Endothelial cell (in vitro differentiated cells): ENCODE measurements around the gene BTNL2. TPM values are rescaled to one million over a fixed set of nuclear protein-coding genes. Genes with fewer than 3 reads are reported as not detected.
A peak's percentile ranks its signal among the peaks of the same experiment; 100 is the strongest.

ENCODE experiments used
- DNase-seq: peaks from one replicate; pipeline ENCODE4 v3.0.0; 2021; ENCODE audit warnings: low spot score
- H3K27ac Mint-ChIP-seq: one replicate; pipeline ENCODE4 v1.8.0; 2021; ENCODE audit warnings: mixed read lengths, inconsistent platforms; ENCODE audit not compliant: unreplicated experiment
- H3K27me3 Mint-ChIP-seq: one replicate; pipeline ENCODE4 v1.8.0; 2021; ENCODE audit warnings: mild to moderate bottlenecking, moderate library complexity, mixed read lengths, inconsistent platforms; ENCODE audit not compliant: unreplicated experiment
- H3K36me3 Mint-ChIP-seq: one replicate; pipeline ENCODE4 v1.8.0; 2021; ENCODE audit warnings: mild to moderate bottlenecking, low read depth, mixed read lengths, inconsistent platforms; ENCODE audit not compliant: unreplicated experiment
- H3K4me1 Mint-ChIP-seq: one replicate; pipeline ENCODE4 v1.8.0; 2021; ENCODE audit warnings: mild to moderate bottlenecking, mixed read lengths, inconsistent platforms; ENCODE audit not compliant: unreplicated experiment
- H3K4me3 Mint-ChIP-seq: one replicate; pipeline ENCODE4 v1.8.0; 2021; ENCODE audit warnings: mild to moderate bottlenecking, mixed read lengths, inconsistent platforms; ENCODE audit not compliant: unreplicated experiment
- H3K9me3 Mint-ChIP-seq: one replicate; pipeline ENCODE4 v1.8.0; 2021; ENCODE audit warnings: mixed read lengths, inconsistent platforms; ENCODE audit not compliant: unreplicated experiment
- CTCF ChIP-seq: fragments of 200-600 bp; sonication (generic); IDR thresholded peaks from one replicate; pipeline ENCODE4 v1.5.0; 2021; ENCODE audit warnings: antibody characterized with exemption; ENCODE audit not compliant: unreplicated experiment
- total RNA-seq: library from RNA; stranded (reverse); fragmentation: NEBNext Ultra II Directional; extraction: Animal tissue kit (Norgen Biotek cat#: 25700); gene quantifications from one replicate; pipeline ENCODE4 v1.2.1, GENCODE V29; 2021; ENCODE audit not compliant: unreplicated experiment

The BTNL2 gene
- total RNA-seq, 1 donor from 2014 or later: not detected

- no peak overlapping the region for H3K4me3 Mint-ChIP-seq
- DNase-seq: no peak
- peaks cover 10% of the 10 kb centered on the region for H3K27me3 Mint-ChIP-seq
- no peaks in the 10 kb centered on the region for H3K9me3 Mint-ChIP-seq
- no peaks in the 10 kb centered on the region for H3K36me3 Mint-ChIP-seq
- peaks cover 20% of the 10 kb centered on the region for H3K4me1 Mint-ChIP-seq
- no peak for TF ChIP-seq CTCF
- H3K27ac Mint-ChIP-seq: peak overlapping the region; percentile 12
Measured at GRCh38 chr6:32397252-32397920, 9.6 kb downstream of the BTNL2 start.

DNA sequence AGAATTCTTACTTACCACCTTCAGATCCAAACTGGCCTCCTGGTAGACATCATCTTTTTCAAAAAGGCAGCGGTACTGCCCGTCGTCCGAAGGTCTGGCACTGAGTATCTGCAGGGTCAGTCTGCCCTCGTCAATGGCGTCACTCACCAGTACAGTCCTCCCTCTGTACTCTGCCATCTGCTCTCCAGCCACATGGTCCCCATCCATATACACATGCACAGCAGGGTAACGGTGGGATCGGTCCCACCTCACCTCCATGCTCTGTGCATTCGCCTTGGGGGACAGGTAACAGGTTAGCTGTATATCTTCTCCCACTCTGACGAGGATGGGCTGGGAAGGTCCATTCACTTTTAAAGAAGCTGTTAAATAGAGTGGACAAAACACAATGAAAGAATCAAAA is 11.0 kb downstream of the BTNL2 start:
- no peak for TF ChIP-seq CTCF
- Mint-ChIP-seq H3K9me3 (no peaks in the 10 kb centered on the region), H3K4me1 (peaks cover 20% of the 10 kb centered on the region), H3K4me3 (no peak overlapping the region), H3K27ac (no peak overlapping the region), H3K27me3 (peaks cover 8% of the 10 kb centered on the region), H3K36me3 (no peaks in the 10 kb centered on the region)
- no peak for DNase-seq

DNA sequence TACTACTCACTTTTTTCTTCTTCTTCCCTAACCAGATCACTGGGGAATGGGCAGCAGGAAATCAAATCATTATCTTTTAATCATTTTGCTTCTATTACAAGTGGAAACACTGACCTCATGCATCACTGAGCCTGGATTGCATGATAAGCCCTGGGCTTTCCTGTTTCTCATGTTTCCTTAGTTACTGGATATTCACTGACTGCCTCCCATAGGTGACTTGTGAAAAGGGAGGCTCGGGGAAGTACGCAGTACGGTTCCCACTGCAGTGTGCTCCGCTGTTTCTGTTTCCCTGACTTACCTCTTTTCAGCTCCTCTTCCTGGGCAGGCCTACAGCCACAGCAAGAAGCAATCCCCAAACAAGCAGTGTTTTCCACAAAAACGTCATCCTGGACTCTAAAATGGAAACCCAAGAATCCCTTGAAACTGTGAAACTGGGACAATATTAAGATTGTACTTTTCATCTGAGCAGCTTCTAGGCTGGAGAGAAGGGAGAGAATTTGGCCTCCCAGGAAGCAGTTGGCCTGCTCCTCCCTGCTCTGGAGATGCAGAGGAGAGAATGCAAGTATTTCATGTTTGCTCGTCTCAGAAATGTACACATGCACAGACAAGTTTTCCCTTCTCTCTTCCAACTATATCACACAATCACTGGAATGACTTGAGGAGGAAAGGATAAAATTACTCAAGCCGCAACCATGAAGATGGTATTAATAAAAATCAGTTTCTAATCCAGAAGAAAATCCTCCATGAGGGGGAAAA is 13.1 kb downstream of the BTNL2 start:
- H3K4me1 Mint-ChIP-seq: peaks cover 23% of the 10 kb centered on the region
- no peaks in the 10 kb centered on the region for H3K9me3 Mint-ChIP-seq
- peak overlapping the region; percentile 85 for H3K4me3 Mint-ChIP-seq
- H3K27me3 Mint-ChIP-seq: peaks cover 6% of the 10 kb centered on the region
- peak; percentile 36 for DNase-seq
- no peaks in the 10 kb centered on the region for H3K36me3 Mint-ChIP-seq
- TF ChIP-seq CTCF: no peak
- peak overlapping the region; percentile 100 for H3K27ac Mint-ChIP-seq

DNA sequence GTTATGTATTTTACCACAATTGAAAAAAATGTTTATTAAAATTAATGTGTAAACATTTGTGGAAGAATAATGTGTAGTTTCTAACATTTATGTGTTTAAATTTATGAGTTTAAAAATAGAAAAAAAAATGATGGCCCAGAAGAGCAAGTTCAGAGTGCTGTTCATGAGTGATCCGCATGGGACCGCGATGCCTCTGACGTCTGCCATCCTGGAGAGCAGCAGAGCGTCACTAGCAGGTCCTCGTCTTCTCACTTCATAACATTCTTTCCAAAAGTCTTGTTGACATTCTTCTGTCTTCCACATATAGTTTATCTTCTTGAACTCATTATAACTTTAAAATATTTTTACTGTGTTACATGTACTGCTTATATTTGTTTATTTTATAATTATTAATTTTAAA is 15.5 kb downstream of the BTNL2 start:
- H3K4me1 Mint-ChIP-seq: peaks cover 23% of the 10 kb centered on the region
- H3K27me3 Mint-ChIP-seq: peaks cover 6% of the 10 kb centered on the region
- no peaks in the 10 kb centered on the region for H3K9me3 Mint-ChIP-seq
- DNase-seq: no peak
- no peak overlapping the region for H3K4me3 Mint-ChIP-seq
- no peak for TF ChIP-seq CTCF
- H3K36me3 Mint-ChIP-seq: peaks cover 4% of the 10 kb centered on the region
- no peak overlapping the region for H3K27ac Mint-ChIP-seq
